HG03097 (cell line): ENCODE measurements around the gene ADAM21.
"Not testable (repeated sequence)": the region's sequence is repeated elsewhere in the genome, so short reads cannot be mapped to it uniquely, and the experiment has no call there.

Experiments
- ATAC-seq: cut with Tn5 transposase; IDR thresholded peaks from one replicate; pipeline ENCODE4 v1.9.1; 2021; ENCODE audit not compliant: unreplicated experiment, low FRiP score

The ADAM21 gene

GRCh38 chr14:70475459-70475858, 23.5 kb downstream of the ADAM21 start:
- not testable (repeated sequence) for ATAC-seq

GRCh38 chr14:70477356-70478105, 25.6 kb downstream of the ADAM21 start:
- not testable (repeated sequence) for ATAC-seq

- ATAC-seq = no peak
Observed at GRCh38 chr14:70489579-70490200, 37.7 kb downstream of the ADAM21 start.

DNA sequence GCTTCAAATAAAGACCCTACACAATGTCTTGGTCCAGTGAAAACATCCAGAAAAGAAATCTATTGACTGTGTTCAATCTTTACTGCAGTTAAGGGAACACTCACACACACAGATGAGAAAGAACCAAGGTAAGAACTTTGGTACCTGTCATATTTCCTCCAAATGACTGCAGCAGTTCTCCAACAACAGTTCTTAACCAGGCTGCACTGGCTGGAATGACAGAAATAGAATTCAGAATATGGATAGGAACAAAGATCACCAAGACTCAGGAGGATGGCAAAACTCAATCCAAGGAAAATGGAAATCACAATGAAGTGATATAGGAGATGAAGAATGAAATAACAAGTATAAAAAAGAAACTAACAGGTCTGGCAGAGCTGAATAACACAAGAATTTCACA, 46.2 kb downstream of the ADAM21 start:
- no peak for ATAC-seq
